H1 (cell line): ENCODE measurements around the gene SDF2L1. TPM values are rescaled to one million over a fixed set of nuclear protein-coding genes. Genes with fewer than 3 reads are reported as not detected.

ENCODE experiments used
- CHD7 ChIP-seq: fragments of 300-600 bp; sonication (generic); IDR thresholded peaks from 2 replicates; pipeline ENCODE4 v1.7.1; 2012; ENCODE audit warnings: low read length, moderate library complexity, mild to moderate bottlenecking, inconsistent platforms; ENCODE audit not compliant: insufficient replicate concordance
- CTCF ChIP-seq, 3 experiments: IDR thresholded peaks; 1 replicate in 2 of 3; 2 replicates in 1 of 3; pipeline versions ENCODE4 v1.5.1 to v1.6.1; 2011; ENCODE audit warnings: low read length in 3 of 3, mild to moderate bottlenecking in 3 of 3, inconsistent platforms in 2 of 3, low read depth in 1 of 3, moderate library complexity in 1 of 3; ENCODE audit not compliant: insufficient read depth in 1 of 3; ENCODE audit errors: control extremely low read depth in 1 of 3
- NANOG ChIP-seq: IDR thresholded peaks from 2 replicates; pipeline ENCODE4 v1.6.1; 2011; ENCODE audit warnings: low read length, low read depth, mild to moderate bottlenecking, inconsistent platforms; ENCODE audit not compliant: insufficient read depth, poor library complexity, severe bottlenecking
- POLR2AphosphoS5 ChIP-seq: IDR thresholded peaks from 2 replicates; pipeline ENCODE4 v1.6.1; 2011; ENCODE audit warnings: low read depth, low read length
- RFX5 ChIP-seq: IDR thresholded peaks from 2 replicates; pipeline ENCODE4 v1.6.1; 2011; ENCODE audit warnings: low read depth, low read length, improper control_type of control experiment, borderline replicate concordance
- RNF2 ChIP-seq: fragments of 200-900, 300-1000 bp; sonication (generic); IDR thresholded peaks from 2 replicates; pipeline ENCODE4 v1.7.1; 2016; ENCODE audit warnings: borderline replicate concordance, low read depth, mild to moderate bottlenecking, antibody characterized with exemption, low read length; ENCODE audit not compliant: poor library complexity, severe bottlenecking; ENCODE audit errors: missing control alignments
- polyA plus RNA-seq, 7 experiments: library from polyadenylated mRNA; depleted of rRNA in 3 of 7; stranded (reverse) in 5 of 7; unstranded in 2 of 7; fragments of >200 nt in 5 of 7; fragments of 200-250 nt in 2 of 7; gene quantifications; 1 replicate in 5 of 7; 2 replicates in 1 of 7; 4 replicates in 1 of 7; pipeline versions ENCODE4 v1.2.1 to v1.2.3, GENCODE V29; 2011 to 2013; ENCODE audit warnings: missing spikeins in 2 of 7, mixed read lengths in 2 of 7
- total RNA-seq: library from RNA; stranded (reverse); fragmentation: NEBNext Ultra II Directional; extraction: Animal tissue kit (Norgen Biotek cat#: 25700); gene quantifications from 2 replicates; pipeline ENCODE4 v1.2.1, GENCODE V29; 2021

SDF2L1 gene
- total and polyA plus RNA-seq, 2 of the 8 experiments (the other 6 are each of a cell fraction or from before 2014, with no cell fraction given), result 51.1 to 59.6 TPM

- TF ChIP-seq CTCF (IDR thresholded peaks at IDR 0.05; ENCODE audit: control extremely low read depth in 1 of 3, insufficient read depth in 1 of 3, low read depth in 1 of 3, low read length in 3 of 3) (no peak), RFX5 (no peak), POLR2AphosphoS5 (no peak), RNF2 (no peak), NANOG (no peak), CHD7 (no peak)
Observed at GRCh38 chr22:21681566-21682370, 39.7 kb downstream of the SDF2L1 start (continued).
